ENCODE data around the gene TNFRSF1A.
A peak's percentile ranks its signal among the peaks of the same experiment; 100 is the strongest.

TNFRSF1A gene

GRCh38 chr12:6384499-6385436 is 42.9 kb upstream of the TNFRSF1A start:
- H3K4me3 ChIP-seq (ENCODE audit: low read length) = peak overlapping the region; percentile 33
- TF ChIP-seq, protein P1, sequence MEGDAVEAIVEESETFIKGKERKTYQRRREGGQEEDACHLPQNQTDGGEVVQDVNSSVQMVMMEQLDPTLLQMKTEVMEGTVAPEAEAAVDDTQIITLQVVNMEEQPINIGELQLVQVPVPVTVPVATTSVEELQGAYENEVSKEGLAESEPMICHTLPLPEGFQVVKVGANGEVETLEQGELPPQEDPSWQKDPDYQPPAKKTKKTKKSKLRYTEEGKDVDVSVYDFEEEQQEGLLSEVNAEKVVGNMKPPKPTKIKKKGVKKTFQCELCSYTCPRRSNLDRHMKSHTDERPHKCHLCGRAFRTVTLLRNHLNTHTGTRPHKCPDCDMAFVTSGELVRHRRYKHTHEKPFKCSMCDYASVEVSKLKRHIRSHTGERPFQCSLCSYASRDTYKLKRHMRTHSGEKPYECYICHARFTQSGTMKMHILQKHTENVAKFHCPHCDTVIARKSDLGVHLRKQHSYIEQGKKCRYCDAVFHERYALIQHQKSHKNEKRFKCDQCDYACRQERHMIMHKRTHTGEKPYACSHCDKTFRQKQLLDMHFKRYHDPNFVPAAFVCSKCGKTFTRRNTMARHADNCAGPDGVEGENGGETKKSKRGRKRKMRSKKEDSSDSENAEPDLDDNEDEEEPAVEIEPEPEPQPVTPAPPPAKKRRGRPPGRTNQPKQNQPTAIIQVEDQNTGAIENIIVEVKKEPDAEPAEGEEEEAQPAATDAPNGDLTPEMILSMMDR (conservative IDR thresholded peaks at IDR 0.05; ENCODE audit: low read depth, low read length) = no peak
- DNase-seq (ENCODE audit: low read depth) = no peak

DNA sequence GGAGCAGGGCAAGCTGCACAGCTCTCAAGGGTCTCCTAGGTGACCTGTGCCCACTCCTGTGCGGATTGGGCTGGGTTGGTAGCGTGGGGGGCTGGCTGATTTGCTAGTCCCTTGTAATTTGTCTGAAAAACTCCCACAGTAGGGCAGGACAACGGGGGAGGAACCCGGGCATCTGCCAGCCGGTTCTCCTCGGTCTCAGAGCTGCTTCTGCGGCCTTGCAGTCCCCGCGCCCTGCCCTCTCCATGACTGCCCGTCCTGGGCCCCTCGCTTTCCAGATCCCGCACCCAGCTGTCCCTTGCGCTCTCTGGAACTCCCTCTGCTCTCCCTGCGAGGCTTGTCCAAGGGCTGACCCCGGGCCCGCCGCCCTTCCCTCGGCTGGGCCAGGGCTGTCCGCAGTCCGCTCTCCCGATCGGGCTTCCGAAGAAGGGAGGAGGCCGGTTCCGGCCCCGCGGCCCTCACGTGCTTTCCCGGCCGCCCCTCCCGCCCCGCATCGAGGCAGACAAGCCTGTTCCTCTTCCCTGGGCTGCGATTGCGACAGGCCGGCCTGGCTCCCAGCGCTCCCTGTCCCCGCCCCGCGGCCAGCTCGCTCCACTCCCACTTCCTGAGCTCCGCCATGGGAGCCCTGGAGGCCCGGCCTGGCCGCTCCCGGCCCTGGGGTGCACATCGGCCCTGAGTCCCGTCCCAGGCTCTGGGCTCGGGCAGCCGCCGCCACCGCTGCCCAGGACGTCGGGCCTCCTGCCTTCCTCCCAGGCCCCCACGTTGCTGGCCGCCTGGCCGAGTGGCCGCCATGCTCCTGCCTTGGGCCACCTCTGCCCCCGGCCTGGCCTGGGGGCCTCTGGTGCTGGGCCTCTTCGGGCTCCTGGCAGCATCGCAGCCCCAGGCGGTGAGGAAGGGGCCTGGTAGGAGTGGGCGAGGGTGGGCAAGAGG is 42.0 kb upstream of the TNFRSF1A start, which contains the start of gene LTBR:
LTBR (plus strand) TSS at position 591 of the 927 bp plus-strand sequence; CDS start at position 788, 197 bp downstream.
- TF ChIP-seq, protein P1 (conservative IDR thresholded peaks at IDR 0.05; ENCODE audit: low read depth, low read length) = no peak
- H3K4me3 ChIP-seq (ENCODE audit: low read length) = peak within 1 kb of the TSS; percentile 33
- DNase-seq (ENCODE audit: low read depth) = no peak

- TF ChIP-seq, protein P1 (conservative IDR thresholded peaks at IDR 0.05; ENCODE audit: low read depth, low read length) = no peak
- DNase-seq (ENCODE audit: low read depth) = no peak
- H3K4me3 ChIP-seq (ENCODE audit: low read length) = no peak overlapping the region
Measured at GRCh38 chr12:6382982-6383381, 41.1 kb upstream of the TNFRSF1A start.

GRCh38 chr12:6382371-6382770 is 40.5 kb upstream of the TNFRSF1A start:
- no peak overlapping the region for H3K4me3 ChIP-seq (ENCODE audit: low read length)
- TF ChIP-seq, protein P1 (conservative IDR thresholded peaks at IDR 0.05; ENCODE audit: low read depth, low read length) = no peak

GRCh38 chr12:6380141-6381121 is 38.6 kb upstream of the TNFRSF1A start:
- TF ChIP-seq, protein P1 (conservative IDR thresholded peaks at IDR 0.05; ENCODE audit: low read depth, low read length) = no peak
- no peak for DNase-seq (ENCODE audit: low read depth)
- H3K4me3 ChIP-seq (ENCODE audit: low read length) = no peak overlapping the region

More at GRCh38 chr12:6382371-6382770, 40.5 kb upstream of the TNFRSF1A start:
- no peak for DNase-seq (ENCODE audit: low read depth)

Measured in retinal pigment epithelial cell (primary cell).